Activated CD8-positive, alpha-beta T cell treated with anti-CD3 and anti-CD28 coated beads for 36 hours (primary cell): ENCODE data around the gene RAD23B. TPM values are rescaled to one million over a fixed set of nuclear protein-coding genes. Genes with fewer than 3 reads are reported as not detected.

Source experiments
- ATAC-seq: fragments of 200-7000 bp; cut with Tn5 transposase; one replicate; pipeline ENCODE4 v1.10.0; 2021; ENCODE audit warnings: mild to moderate bottlenecking, moderate library complexity
- CTCF ChIA-PET: fragments of 350-600 bp; sonication (Branson Sonifier 250); formaldehyde crosslinking; loops from one replicate; lab custom pipeline; 2021; ENCODE audit warnings: antibody characterized with exemption; lab: Charles Lee
- POLR2A ChIA-PET: fragments of 350-600 bp; sonication (Branson Sonifier 250); formaldehyde crosslinking; loops from one replicate; lab custom pipeline; 2021; ENCODE audit warnings: antibody characterized with exemption; lab: Charles Lee
- DNase-seq: peaks from one replicate; pipeline ENCODE4 v3.0.0-alpha.2; 2020
- H3K27ac Mint-ChIP-seq: one replicate; pipeline ENCODE4 v1.8.0; 2021; ENCODE audit warnings: mild to moderate bottlenecking, mixed read lengths
- H3K27me3 Mint-ChIP-seq: one replicate; pipeline ENCODE4 v1.8.0; 2021; ENCODE audit warnings: mixed read lengths
- H3K36me3 Mint-ChIP-seq: one replicate; pipeline ENCODE4 v1.8.0; 2021; ENCODE audit warnings: low read depth, mixed read lengths
- H3K4me1 Mint-ChIP-seq: one replicate; pipeline ENCODE4 v1.8.0; 2021; ENCODE audit warnings: low read depth, mixed read lengths
- H3K4me3 Mint-ChIP-seq: one replicate; pipeline ENCODE4 v1.8.0; 2021; ENCODE audit warnings: mild to moderate bottlenecking, moderate library complexity, mixed read lengths
- H3K9me3 Mint-ChIP-seq: one replicate; pipeline ENCODE4 v1.8.0; 2021; ENCODE audit warnings: mixed read lengths
- CTCF ChIP-seq: fragments of 200-600 bp; IDR thresholded peaks from one replicate; pipeline ENCODE4 v1.8.0; 2022; ENCODE audit warnings: antibody characterized with exemption, mild to moderate bottlenecking
- intact Hi-C: fragments of 100-400 bp; cut with micrococcal nuclease; formaldehyde crosslinking; loops from one replicate; pipeline ENCODE4 v1.10.0; 2022
- total RNA-seq, 2 experiments: library from RNA; stranded (reverse); gene quantifications; one replicate each; pipeline ENCODE4 v1.2.3, GENCODE V29; 2021

RAD23B gene
- total RNA-seq, 2 experiments from 2014 or later = 115 to 117 TPM

- no peak for DNase-seq
- POLR2A ChIA-PET = no interaction called here
- ATAC-seq = no peak
- Mint-ChIP-seq H3K27me3 (no peaks in the 10 kb centered on the region), H3K27ac (no peak overlapping the region), H3K4me1 (peaks cover 9% of the 10 kb centered on the region), H3K4me3 (no peak overlapping the region), H3K36me3 (peaks cover 82% of the 10 kb centered on the region), H3K9me3 (peaks cover 2% of the 10 kb centered on the region)
- CTCF ChIA-PET = interaction anchor here (1.2 to 4.2 kb wide), 2 partner anchors 10 to 13 kb away, joined by 4 to 29 read pairs; no protein-coding TSS in a partner anchor
- no peak for TF ChIP-seq CTCF
- intact Hi-C loops = no loop called here
Observed at GRCh38 chr9:107328510-107328909, 45.4 kb downstream of the RAD23B start.

- ChIA-PET POLR2A (interaction anchor here (1.0 kb wide), 1 partner anchor 46 kb away, joined by 4 read pairs; no protein-coding TSS in a partner anchor), CTCF (interaction anchor here (4.2 kb wide), 1 partner anchor 11 kb away, joined by 29 read pairs; no protein-coding TSS in a partner anchor)
- Mint-ChIP-seq H3K4me1 (peaks cover 2% of the 10 kb centered on the region), H3K27ac (no peak overlapping the region), H3K36me3 (peaks cover 72% of the 10 kb centered on the region), H3K9me3 (no peaks in the 10 kb centered on the region), H3K27me3 (no peaks in the 10 kb centered on the region), H3K4me3 (no peak overlapping the region)
- intact Hi-C loops = no loop called here
- ATAC-seq = no peak
- DNase-seq = no peak
- no peak for TF ChIP-seq CTCF
Observed at GRCh38 chr9:107330420-107330819, 47.3 kb downstream of the RAD23B start.

- Mint-ChIP-seq H3K9me3 (no peaks in the 10 kb centered on the region), H3K4me1 (no peaks in the 10 kb centered on the region), H3K36me3 (peaks cover 53% of the 10 kb centered on the region), H3K4me3 (no peak overlapping the region), H3K27ac (no peak overlapping the region), H3K27me3 (no peaks in the 10 kb centered on the region)
- POLR2A ChIA-PET = no interaction called here
- CTCF ChIA-PET = interaction anchor here (2.6 kb wide), 1 partner anchor 8 kb away, joined by 16 read pairs; no protein-coding TSS in a partner anchor
- DNase-seq = no peak
- TF ChIP-seq CTCF = no peak
- no peak for ATAC-seq
- intact Hi-C loops = no loop called here
Observed at GRCh38 chr9:107332883-107333282, 49.8 kb downstream of the RAD23B start.

- intact Hi-C loops = no loop called here
- Mint-ChIP-seq H3K27ac (no peak overlapping the region), H3K4me1 (no peaks in the 10 kb centered on the region), H3K36me3 (peaks cover 49% of the 10 kb centered on the region), H3K27me3 (no peaks in the 10 kb centered on the region), H3K9me3 (no peaks in the 10 kb centered on the region), H3K4me3 (no peak overlapping the region)
- ChIA-PET POLR2A (interaction anchor here (0.9 to 1.3 kb wide), 3 partner anchors 29 to 51 kb away, joined by 3 to 5 read pairs (median 3); no protein-coding TSS in a partner anchor), CTCF (interaction anchor here (2.6 kb wide), 1 partner anchor 8 kb away, joined by 16 read pairs; no protein-coding TSS in a partner anchor)
- no peak for ATAC-seq
- TF ChIP-seq CTCF = no peak
- no peak for DNase-seq
Observed at GRCh38 chr9:107333363-107333762, 50.3 kb downstream of the RAD23B start.

GRCh38 chr9:107334103-107334776, 51.2 kb downstream of the RAD23B start:
- ChIA-PET POLR2A (interaction anchor here (0.8 to 1.3 kb wide), 5 partner anchors 30 to 52 kb away, joined by 3 to 5 read pairs (median 3); no protein-coding TSS in a partner anchor), CTCF (no interaction called here)
- no peak overlapping the region for H3K27ac Mint-ChIP-seq
- DNase-seq = no peak
- H3K4me3 Mint-ChIP-seq = no peak overlapping the region
- no peaks in the 10 kb centered on the region for H3K9me3 Mint-ChIP-seq
- peak; percentile 26 for ATAC-seq
- H3K36me3 Mint-ChIP-seq = peaks cover 52% of the 10 kb centered on the region
- intact Hi-C loops = no loop called here
- no peaks in the 10 kb centered on the region for H3K4me1 Mint-ChIP-seq
- TF ChIP-seq CTCF = no peak
- no peaks in the 10 kb centered on the region for H3K27me3 Mint-ChIP-seq
